GM12878 (cell line): Measurements from ENCODE around the gene RETREG2. TPM values are rescaled to one million over a fixed set of nuclear protein-coding genes. Genes with fewer than 3 reads are reported as not detected.

Experiments used
- ATAC-seq: fragments of 200-7000 bp; cut with Tn5 transposase; 3 replicates; pipeline ENCODE4 v1.9.1; 2020; ENCODE audit warnings: mild to moderate bottlenecking, moderate library complexity
- BruUV-seq: library from RNA; stranded (reverse); fragments of 400-500 nt; replicated peaks from 2 replicates; lab custom pipeline; 2021; lab: Mats Ljungman, UMichigan
- CTCF ChIA-PET: fragments of 300-600 bp; sonication (Branson Sonifier 250); formaldehyde crosslinking; extraction: SDS; loops from one replicate; lab custom pipeline; 2021; ENCODE audit warnings: inconsistent platforms; lab: Yijun Ruan, JAX
- POLR2A ChIA-PET: fragments of 350-600 bp; formaldehyde crosslinking; extraction: SDS; loops from one replicate; lab custom pipeline; 2021; ENCODE audit warnings: inconsistent platforms; lab: Charles Lee
- RAD21 ChIA-PET: fragments of 300-600 bp; sonication (Branson Sonifier 250); formaldehyde crosslinking; loops from one replicate; lab custom pipeline; 2023; ENCODE audit warnings: antibody characterized with exemption; ENCODE audit not compliant: unreplicated experiment; lab: Charles Lee
- SMC1A ChIA-PET: fragments of 300-600 bp; sonication (Branson Sonifier 250); formaldehyde crosslinking; loops from one replicate; lab custom pipeline; 2023; ENCODE audit not compliant: unreplicated experiment, uncharacterized antibody; lab: Charles Lee
- DNase-seq: peaks from one replicate; pipeline ENCODE4 v3.0.0-alpha.2; 2011; ENCODE audit warnings: low read depth, low spot score
- FAIRE-seq: peaks from 3 replicates; lab custom pipeline; 2011; peaks lifted over from hg19 to GRCh38; lab: Jason Lieb, UNC
- H2AFZ ChIP-seq: 2 replicates; pipeline ENCODE4 v1.6.0; 2011; ENCODE audit warnings: low read depth, low read length, control low read depth; ENCODE audit not compliant: control insufficient read depth
- H3K27ac ChIP-seq: 2 replicates; pipeline ENCODE4 v1.5.1; 2011; ENCODE audit warnings: control low read depth; ENCODE audit not compliant: control insufficient read depth, insufficient read depth
- H3K27me3 ChIP-seq, 2 experiments: replicated peaks in 1 of 2; 2 replicates each; pipeline versions ENCODE4 v1.6.0 to v1.6.1; 2011; ENCODE audit warnings: low read length in 1 of 2; ENCODE audit not compliant: control insufficient read depth in 2 of 2, insufficient read depth in 2 of 2
- H3K36me3 ChIP-seq, 2 experiments: 2 replicates each; pipeline ENCODE4 v1.5.1; 2011; ENCODE audit warnings: low read length in 1 of 2; ENCODE audit not compliant: control insufficient read depth in 2 of 2, insufficient read depth in 2 of 2
- H3K4me1 ChIP-seq: 2 replicates; pipeline ENCODE4 v1.6.1; 2011; ENCODE audit warnings: mild to moderate bottlenecking, low read length, moderate library complexity, mixed read lengths; ENCODE audit not compliant: control insufficient read depth, insufficient read depth
- H3K4me2 ChIP-seq: 2 replicates; pipeline ENCODE4 v1.6.0; 2011; ENCODE audit warnings: control low read depth; ENCODE audit not compliant: control insufficient read depth, insufficient read depth
- H3K4me3 ChIP-seq: fragments of 200-600 bp; sonication (generic); 2 replicates; pipeline ENCODE4 v1.5.1; 2016
- H3K79me2 ChIP-seq: 2 replicates; pipeline ENCODE4 v1.6.0; 2011; ENCODE audit warnings: low read length; ENCODE audit not compliant: control insufficient read depth, insufficient read depth
- H3K9ac ChIP-seq: 2 replicates; pipeline ENCODE4 v1.8.0; 2011; ENCODE audit warnings: low read length, control low read depth, mixed read lengths; ENCODE audit not compliant: control insufficient read depth, insufficient read depth
- H3K9me3 ChIP-seq: replicated peaks from 3 replicates; pipeline ENCODE4 v1.5.1; 2011; ENCODE audit warnings: mild to moderate bottlenecking, low read length; ENCODE audit not compliant: control insufficient read depth, insufficient read depth
- H4K20me1 ChIP-seq: 2 replicates; pipeline ENCODE4 v1.6.0; 2011; ENCODE audit not compliant: control insufficient read depth, insufficient read depth
- E2F4 ChIP-seq: IDR thresholded peaks from 2 replicates; pipeline ENCODE4 v1.6.1; 2012; ENCODE audit warnings: low read depth, low read length, improper control_type of control experiment
- GABPA ChIP-seq: IDR thresholded peaks from 2 replicates; pipeline ENCODE4 v1.6.1; 2014; ENCODE audit warnings: antibody characterized with exemption, low read depth, mild to moderate bottlenecking, inconsistent platforms
- MEF2B ChIP-seq: fragments of 450-650 bp; IDR thresholded peaks from 2 replicates; pipeline ENCODE4 v1.6.1; 2018; ENCODE audit warnings: mild to moderate bottlenecking, moderate library complexity; ENCODE audit not compliant: partially characterized antibody, poor library complexity, severe bottlenecking
- MXI1 ChIP-seq: fragments of 150-350 bp; IDR thresholded peaks from 2 replicates; pipeline ENCODE4 v1.6.1; 2011; ENCODE audit warnings: low read depth, mild to moderate bottlenecking, inconsistent platforms, low read length, improper control_type of control experiment
- NBN ChIP-seq: fragments of 450-650 bp; IDR thresholded peaks from 2 replicates; pipeline ENCODE4 v1.6.1; 2016
- RELB ChIP-seq: fragments of 450-650 bp; IDR thresholded peaks from 2 replicates; pipeline ENCODE4 v1.6.1; 2017; ENCODE audit warnings: low read depth, mild to moderate bottlenecking, moderate library complexity
- SKIL ChIP-seq: fragments of 450-650 bp; IDR thresholded peaks from 2 replicates; pipeline ENCODE4 v1.6.1; 2017; ENCODE audit warnings: mild to moderate bottlenecking, low read depth, inconsistent platforms; ENCODE audit not compliant: poor library complexity, severe bottlenecking
- SMARCA5 ChIP-seq: fragments of 450-650 bp; IDR thresholded peaks from 2 replicates; pipeline ENCODE4 v1.6.1; 2017; ENCODE audit warnings: mild to moderate bottlenecking
- SUPT20H ChIP-seq: IDR thresholded peaks from 2 replicates; pipeline ENCODE4 v1.6.1; 2011; ENCODE audit warnings: low read depth, mild to moderate bottlenecking, low read length, moderate library complexity, borderline replicate concordance; ENCODE audit not compliant: control insufficient read depth
- WRNIP1 ChIP-seq: IDR thresholded peaks from 2 replicates; pipeline ENCODE4 v1.6.1; 2011; ENCODE audit warnings: low read depth, low read length, improper control_type of control experiment, borderline replicate concordance
- WGBS: methylation state at CpG from one replicate; pipeline ENCODE4 v1.1.6; 2016; ENCODE audit warnings: low lambda C conversion rate; ENCODE audit not compliant: insufficient replicate concordance, insufficient coverage; ENCODE audit errors: missing lambda C conversion rate; 5-methylcytosine and 5-hydroxymethylcytosine counted together
- in situ Hi-C: fragments of 300-500 bp; cut with MboI; formaldehyde crosslinking; loops from 9 replicates; pipeline ENCODE4 v1.14.3; 2018; ENCODE audit warnings: mixed read lengths
- intact Hi-C: fragments of 100-400 bp; cut with micrococcal nuclease; formaldehyde crosslinking; loops from one replicate; pipeline ENCODE4 v1.14.2; 2022; ENCODE audit not compliant: unreplicated experiment
- polyA plus RNA-seq, 11 experiments: library from polyadenylated mRNA; depleted of rRNA in 4 of 11; unstranded in 6 of 11; stranded (reverse) in 5 of 11; fragments of >200 nt; fragmentation: Nextera tagmentation in 4 of 11; fragmentation: Illumina TruSeq in 1 of 11; extraction: Ambion mirVana in 4 of 11; extraction: Trizol in 1 of 11; gene quantifications; 1 replicate in 1 of 11; 2 replicates in 10 of 11; pipeline versions ENCODE4 v1.2.1 to v1.2.3, GENCODE V29; 2011 to 2016; ENCODE audit warnings: inconsistent platforms in 2 of 11, missing spikeins in 2 of 11, low read depth in 1 of 11
- total RNA-seq, 4 experiments: library from RNA; depleted of rRNA in 3 of 4; stranded (reverse); fragments of >200 nt in 3 of 4; fragmentation: Illumina TruSeq in 1 of 4; extraction: Trizol in 1 of 4; gene quantifications; 2 replicates each; pipeline versions ENCODE4 v1.2.1 to v1.2.3, GENCODE V29; 2013 to 2021

The RETREG2 gene
- total and polyA plus RNA-seq, 10 of the 15 experiments (the other 5 are each of a cell fraction or from before 2014, with no cell fraction given) = 10.1 to 72.0 (median 28.3) TPM

- Histone ChIP-seq H3K4me3 (no peak overlapping the region), H3K9me3 (no peaks in the 10 kb centered on the region), H4K20me1 (no peaks in the 10 kb centered on the region), H3K9ac (no peak overlapping the region), H3K27ac (no peak overlapping the region)
- no peak for DNase-seq
- intact Hi-C loops = loop anchor here (5.0 kb wide), 1 partner anchor 68 kb away; the partner anchor contains the start of gene DNAJB2
- in situ Hi-C loops = loop anchor here (5.0 kb wide), 1 partner anchor 37 kb away; the partner anchor contains the start of gene SLC23A3
- SMC1A ChIA-PET = no interaction called here
- TF ChIP-seq NBN (no peak), MXI1 (no peak), MEF2B (no peak), SKIL (no peak), SMARCA5 (no peak), E2F4 (no peak), SUPT20H (no peak), WRNIP1 (no peak), RELB (no peak), GABPA (no peak)
- TF ChIP-seq, all 136 proteins: peak for 0
- ChIA-PET CTCF (interaction anchor here (0.6 to 2.2 kb wide), 4 partner anchors 38 to 86 kb away, joined by 3 to 13 read pairs (median 4); no protein-coding TSS in a partner anchor), RAD21 (interaction anchor here (1.1 kb wide), 1 partner anchor 36 kb away, joined by 3 read pairs; no protein-coding TSS in a partner anchor), POLR2A (interaction anchor here (0.5 to 4.0 kb wide), 3 partner anchors 18 to 33 kb away, joined by 4 to 25 read pairs (median 4); partner anchors contain the start of genes ANKZF1, ATG9A and CNPPD1)
- peaks cover 0 to 9% of the 10 kb centered on the region in 2 experiments; a peak in 3 of 4 replicates for H3K36me3 ChIP-seq
- H3K79me2 ChIP-seq = no peaks in the 10 kb centered on the region; the same call in 1 of the 2 replicates
- no peak overlapping the region for H2AFZ ChIP-seq
- FAIRE-seq (no peak), ATAC-seq (no peak)
- no TSS peak for BruUV-seq
- 61% methylated on average over 18 of the region's 18 CpGs for WGBS
- H3K27me3 ChIP-seq = no peaks in the 10 kb centered on the region
- peaks cover 8% of the 10 kb centered on the region for H3K4me1 ChIP-seq
- no peak overlapping the region for H3K4me2 ChIP-seq
Measured at GRCh38 chr2:219209236-219210195, 31.4 kb downstream of the RETREG2 start.
